HL-60 (cell line): ENCODE measurements around the gene TMEM156.

Source experiments
- GABPA ChIP-seq: IDR thresholded peaks from 2 replicates; pipeline ENCODE4 v1.6.1; 2012; ENCODE audit warnings: low read depth
- POLR2AphosphoS5 ChIP-seq: IDR thresholded peaks from 2 replicates; pipeline ENCODE4 v1.6.1; 2012; ENCODE audit warnings: low read depth
- SPI1 ChIP-seq: IDR thresholded peaks from 2 replicates; pipeline ENCODE4 v1.6.1; 2012; ENCODE audit warnings: low read depth, mild to moderate bottlenecking, borderline replicate concordance
- TF ChIP-seq, protein P1 (sequence below): IDR thresholded peaks from one replicate; pipeline ENCODE4 v1.5.1; 2011; ENCODE audit warnings: low read length, control low read depth, inconsistent platforms; ENCODE audit not compliant: insufficient read depth
- TF ChIP-seq, protein P2 (sequence below): IDR thresholded peaks from 2 replicates; pipeline ENCODE4 v1.6.1; 2012; ENCODE audit warnings: low read depth; ENCODE audit not compliant: insufficient replicate concordance

- TF ChIP-seq, protein P1, sequence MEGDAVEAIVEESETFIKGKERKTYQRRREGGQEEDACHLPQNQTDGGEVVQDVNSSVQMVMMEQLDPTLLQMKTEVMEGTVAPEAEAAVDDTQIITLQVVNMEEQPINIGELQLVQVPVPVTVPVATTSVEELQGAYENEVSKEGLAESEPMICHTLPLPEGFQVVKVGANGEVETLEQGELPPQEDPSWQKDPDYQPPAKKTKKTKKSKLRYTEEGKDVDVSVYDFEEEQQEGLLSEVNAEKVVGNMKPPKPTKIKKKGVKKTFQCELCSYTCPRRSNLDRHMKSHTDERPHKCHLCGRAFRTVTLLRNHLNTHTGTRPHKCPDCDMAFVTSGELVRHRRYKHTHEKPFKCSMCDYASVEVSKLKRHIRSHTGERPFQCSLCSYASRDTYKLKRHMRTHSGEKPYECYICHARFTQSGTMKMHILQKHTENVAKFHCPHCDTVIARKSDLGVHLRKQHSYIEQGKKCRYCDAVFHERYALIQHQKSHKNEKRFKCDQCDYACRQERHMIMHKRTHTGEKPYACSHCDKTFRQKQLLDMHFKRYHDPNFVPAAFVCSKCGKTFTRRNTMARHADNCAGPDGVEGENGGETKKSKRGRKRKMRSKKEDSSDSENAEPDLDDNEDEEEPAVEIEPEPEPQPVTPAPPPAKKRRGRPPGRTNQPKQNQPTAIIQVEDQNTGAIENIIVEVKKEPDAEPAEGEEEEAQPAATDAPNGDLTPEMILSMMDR, result no peak
- TF ChIP-seq SPI1 (no peak), GABPA (no peak), POLR2AphosphoS5 (no peak)
- TF ChIP-seq, protein P2, sequence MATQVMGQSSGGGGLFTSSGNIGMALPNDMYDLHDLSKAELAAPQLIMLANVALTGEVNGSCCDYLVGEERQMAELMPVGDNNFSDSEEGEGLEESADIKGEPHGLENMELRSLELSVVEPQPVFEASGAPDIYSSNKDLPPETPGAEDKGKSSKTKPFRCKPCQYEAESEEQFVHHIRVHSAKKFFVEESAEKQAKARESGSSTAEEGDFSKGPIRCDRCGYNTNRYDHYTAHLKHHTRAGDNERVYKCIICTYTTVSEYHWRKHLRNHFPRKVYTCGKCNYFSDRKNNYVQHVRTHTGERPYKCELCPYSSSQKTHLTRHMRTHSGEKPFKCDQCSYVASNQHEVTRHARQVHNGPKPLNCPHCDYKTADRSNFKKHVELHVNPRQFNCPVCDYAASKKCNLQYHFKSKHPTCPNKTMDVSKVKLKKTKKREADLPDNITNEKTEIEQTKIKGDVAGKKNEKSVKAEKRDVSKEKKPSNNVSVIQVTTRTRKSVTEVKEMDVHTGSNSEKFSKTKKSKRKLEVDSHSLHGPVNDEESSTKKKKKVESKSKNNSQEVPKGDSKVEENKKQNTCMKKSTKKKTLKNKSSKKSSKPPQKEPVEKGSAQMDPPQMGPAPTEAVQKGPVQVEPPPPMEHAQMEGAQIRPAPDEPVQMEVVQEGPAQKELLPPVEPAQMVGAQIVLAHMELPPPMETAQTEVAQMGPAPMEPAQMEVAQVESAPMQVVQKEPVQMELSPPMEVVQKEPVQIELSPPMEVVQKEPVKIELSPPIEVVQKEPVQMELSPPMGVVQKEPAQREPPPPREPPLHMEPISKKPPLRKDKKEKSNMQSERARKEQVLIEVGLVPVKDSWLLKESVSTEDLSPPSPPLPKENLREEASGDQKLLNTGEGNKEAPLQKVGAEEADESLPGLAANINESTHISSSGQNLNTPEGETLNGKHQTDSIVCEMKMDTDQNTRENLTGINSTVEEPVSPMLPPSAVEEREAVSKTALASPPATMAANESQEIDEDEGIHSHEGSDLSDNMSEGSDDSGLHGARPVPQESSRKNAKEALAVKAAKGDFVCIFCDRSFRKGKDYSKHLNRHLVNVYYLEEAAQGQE, result no peak
Observed at GRCh38 chr4:38979511-38980230, 52.5 kb downstream of the TMEM156 start.
